HG03378 (cell line): ENCODE results near the gene TECRL.

Experiments
- ATAC-seq: cut with Tn5 transposase; IDR thresholded peaks from one replicate; pipeline ENCODE4 v1.9.1; 2021; ENCODE audit warnings: mild to moderate bottlenecking, moderate library complexity; ENCODE audit not compliant: unreplicated experiment

The TECRL gene

GRCh38 chr4:64330143-64330542 lies 79.1 kb downstream of the TECRL start:
- no peak for ATAC-seq

- no peak for ATAC-seq
These were observed 82.0 kb downstream of the TECRL start for GRCh38 chr4:64327237-64327636.

GRCh38 chr4:64326507-64326906 lies 82.7 kb downstream of the TECRL start:
- ATAC-seq = no peak

- ATAC-seq = no peak
These were observed 103.0 kb downstream of the TECRL start for GRCh38 chr4:64306255-64306565.

- ATAC-seq = no peak
These were observed 103.5 kb downstream of the TECRL start for GRCh38 chr4:64305565-64306254.

- no peak for ATAC-seq
These were observed 136.8 kb downstream of the TECRL start for GRCh38 chr4:64272432-64272831.

GRCh38 chr4:64271601-64272081 lies 137.6 kb downstream of the TECRL start:
- no peak for ATAC-seq

GRCh38 chr4:64266669-64267068 lies 142.6 kb downstream of the TECRL start:
- ATAC-seq = no peak

- ATAC-seq = no peak
These were observed 143.0 kb downstream of the TECRL start for GRCh38 chr4:64266263-64266662.

GRCh38 chr4:64251781-64252180 lies 157.5 kb downstream of the TECRL start:
- ATAC-seq = no peak

- ATAC-seq = no peak
These were observed 158.8 kb downstream of the TECRL start for GRCh38 chr4:64250488-64250887.

GRCh38 chr4:64250061-64250460 lies 159.2 kb downstream of the TECRL start:
- no peak for ATAC-seq

GRCh38 chr4:64248186-64248585 lies 161.1 kb downstream of the TECRL start:
- ATAC-seq = no peak

GRCh38 chr4:64230709-64231310 lies 178.4 kb downstream of the TECRL start:
- ATAC-seq = no peak
